ENCODE data around the gene PCDHGA3.

DNA sequence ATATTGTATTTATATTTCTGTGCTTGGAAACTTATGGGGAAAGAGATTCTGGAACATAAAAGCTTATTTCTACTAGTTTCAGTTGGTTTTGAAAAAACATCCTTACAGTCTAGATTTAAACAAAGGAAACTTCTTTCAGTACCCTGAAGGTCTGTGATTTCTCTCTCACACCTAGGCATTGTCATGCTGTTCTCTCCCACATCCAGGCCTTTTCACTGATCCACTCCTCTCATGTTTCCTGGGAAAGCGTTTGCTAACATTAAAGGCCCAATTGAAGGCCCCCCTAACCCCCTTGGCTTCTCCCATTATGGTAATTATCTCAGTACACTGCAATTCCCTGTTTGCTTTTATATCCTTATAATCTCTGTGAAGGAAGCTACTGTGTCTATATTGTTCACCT is 856 bp upstream of the PCDHGA3 start:
- TF ChIP-seq, protein P1, sequence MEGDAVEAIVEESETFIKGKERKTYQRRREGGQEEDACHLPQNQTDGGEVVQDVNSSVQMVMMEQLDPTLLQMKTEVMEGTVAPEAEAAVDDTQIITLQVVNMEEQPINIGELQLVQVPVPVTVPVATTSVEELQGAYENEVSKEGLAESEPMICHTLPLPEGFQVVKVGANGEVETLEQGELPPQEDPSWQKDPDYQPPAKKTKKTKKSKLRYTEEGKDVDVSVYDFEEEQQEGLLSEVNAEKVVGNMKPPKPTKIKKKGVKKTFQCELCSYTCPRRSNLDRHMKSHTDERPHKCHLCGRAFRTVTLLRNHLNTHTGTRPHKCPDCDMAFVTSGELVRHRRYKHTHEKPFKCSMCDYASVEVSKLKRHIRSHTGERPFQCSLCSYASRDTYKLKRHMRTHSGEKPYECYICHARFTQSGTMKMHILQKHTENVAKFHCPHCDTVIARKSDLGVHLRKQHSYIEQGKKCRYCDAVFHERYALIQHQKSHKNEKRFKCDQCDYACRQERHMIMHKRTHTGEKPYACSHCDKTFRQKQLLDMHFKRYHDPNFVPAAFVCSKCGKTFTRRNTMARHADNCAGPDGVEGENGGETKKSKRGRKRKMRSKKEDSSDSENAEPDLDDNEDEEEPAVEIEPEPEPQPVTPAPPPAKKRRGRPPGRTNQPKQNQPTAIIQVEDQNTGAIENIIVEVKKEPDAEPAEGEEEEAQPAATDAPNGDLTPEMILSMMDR (IDR thresholded peaks at IDR 0.05): no peak
- no peak for TF ChIP-seq POLR2A (IDR thresholded peaks at IDR 0.05)

Data from Peyer's patch (tissue), 4 donors.